K562 (cell line): ENCODE measurements around the gene ZNF385C. TPM values are rescaled to one million over a fixed set of nuclear protein-coding genes. Genes with fewer than 3 reads are reported as not detected.

Experiments used
- CEBPB ChIP-seq: fragments of 450-650 bp; IDR thresholded peaks from 2 replicates; pipeline ENCODE4 v1.6.1; 2016; ENCODE audit warnings: missing genetic modification characterization, missing compliant biosample characterization
- CHD1 ChIP-seq: fragments of 200-600 bp; sonication (generic); IDR thresholded peaks from one replicate; pipeline ENCODE4 v1.6.1; 2012; ENCODE audit warnings: mild to moderate bottlenecking, moderate library complexity, low read length, inconsistent platforms
- KAT8 ChIP-seq: fragments of 450-650 bp; IDR thresholded peaks from 2 replicates; pipeline ENCODE4 v1.6.1; 2016; ENCODE audit warnings: low read depth, mild to moderate bottlenecking
- RBM14 ChIP-seq: fragments of 200-400 bp; formaldehyde crosslinking; IDR thresholded peaks from 2 replicates; pipeline ENCODE4 v1.6.1; 2018; ENCODE audit warnings: low read depth, mild to moderate bottlenecking, low read length, moderate library complexity, borderline replicate concordance; ENCODE audit not compliant: insufficient read depth
- RBM17 ChIP-seq: fragments of 200-400 bp; formaldehyde crosslinking; IDR thresholded peaks from 2 replicates; pipeline ENCODE4 v1.6.1; 2017; ENCODE audit warnings: low read depth, mild to moderate bottlenecking, low read length, borderline replicate concordance
- RBM34 ChIP-seq: fragments of 200-400 bp; formaldehyde crosslinking; IDR thresholded peaks from 2 replicates; pipeline ENCODE4 v1.6.1; 2018; ENCODE audit warnings: low read length, borderline replicate concordance; ENCODE audit not compliant: insufficient read depth
- RFX5 ChIP-seq: IDR thresholded peaks from 2 replicates; pipeline ENCODE4 v1.6.1; 2011; ENCODE audit warnings: low read depth, mild to moderate bottlenecking, improper control_type of control experiment, low read length
- SIN3B ChIP-seq: fragments of 450-650 bp; IDR thresholded peaks from 2 replicates; pipeline ENCODE4 v1.6.1; 2017; ENCODE audit warnings: low read depth, mild to moderate bottlenecking, moderate library complexity
- TSC22D4 ChIP-seq: fragments of 450-650 bp; IDR thresholded peaks from 2 replicates; pipeline ENCODE4 v1.6.1; 2016; ENCODE audit warnings: missing genetic modification characterization, missing biosample characterization, control low read depth
- ZNF175 ChIP-seq: fragments of 200-800 bp; sonication (Bioruptor generic); IDR thresholded peaks from 2 replicates; pipeline ENCODE4 v1.6.1; 2016; ENCODE audit warnings: low read depth, mild to moderate bottlenecking, missing genetic modification characterization, missing compliant biosample characterization
- polyA plus RNA-seq, 8 experiments: library from polyadenylated mRNA; depleted of rRNA in 4 of 8; stranded (reverse) in 5 of 8; unstranded in 3 of 8; fragments of >200 nt; fragmentation: Nextera tagmentation in 2 of 8; fragmentation: Illumina TruSeq in 1 of 8; extraction: Ambion mirVana in 2 of 8; extraction: Trizol in 1 of 8; gene quantifications; 2 replicates each; pipeline versions ENCODE4 v1.2.1 to v1.2.3, GENCODE V29; 2011 to 2014; ENCODE audit warnings: inconsistent platforms in 1 of 8, missing spikeins in 1 of 8
- total RNA-seq, 7 experiments: library from RNA; depleted of rRNA in 6 of 7; stranded (reverse); fragments of >200 nt in 6 of 7; fragmentation: Illumina TruSeq in 2 of 7; extraction: Trizol in 2 of 7; gene quantifications; 2 replicates each; pipeline versions ENCODE4 v1.2.1 to v1.2.3, GENCODE V29; 2011 to 2021; ENCODE audit warnings: low replicate concordance in 1 of 7
- TF ChIP-seq, protein P1 (sequence below): fragments of 450-650 bp; IDR thresholded peaks from 2 replicates; pipeline ENCODE4 v1.6.1; 2017; ENCODE audit warnings: mild to moderate bottlenecking, moderate library complexity
- TF ChIP-seq, protein P2 (sequence below): fragments of 450-650 bp; IDR thresholded peaks from 2 replicates; pipeline ENCODE4 v1.6.1; 2014; ENCODE audit warnings: low read depth, mild to moderate bottlenecking, moderate library complexity, borderline replicate concordance

ZNF385C gene
- total and polyA plus RNA-seq, 9 of the 15 experiments (the other 6 are each of a cell fraction or from before 2014, with no cell fraction given): 0.03 to 0.35 (median 0.18) TPM; not detected in 1

GRCh38 chr17:42027961-42028790 lies 70.1 kb downstream of the ZNF385C start (continued):
- TF ChIP-seq RBM34 (no peak), SIN3B (no peak), KAT8 (no peak), TSC22D4 (tag) (no peak), RBM14 (no peak), CHD1 (no peak), ZNF175 (CRISPR knock-in tag) (no peak), CEBPB (tag) (no peak), RBM17 (no peak), RFX5 (no peak)
- TF ChIP-seq, protein P1, sequence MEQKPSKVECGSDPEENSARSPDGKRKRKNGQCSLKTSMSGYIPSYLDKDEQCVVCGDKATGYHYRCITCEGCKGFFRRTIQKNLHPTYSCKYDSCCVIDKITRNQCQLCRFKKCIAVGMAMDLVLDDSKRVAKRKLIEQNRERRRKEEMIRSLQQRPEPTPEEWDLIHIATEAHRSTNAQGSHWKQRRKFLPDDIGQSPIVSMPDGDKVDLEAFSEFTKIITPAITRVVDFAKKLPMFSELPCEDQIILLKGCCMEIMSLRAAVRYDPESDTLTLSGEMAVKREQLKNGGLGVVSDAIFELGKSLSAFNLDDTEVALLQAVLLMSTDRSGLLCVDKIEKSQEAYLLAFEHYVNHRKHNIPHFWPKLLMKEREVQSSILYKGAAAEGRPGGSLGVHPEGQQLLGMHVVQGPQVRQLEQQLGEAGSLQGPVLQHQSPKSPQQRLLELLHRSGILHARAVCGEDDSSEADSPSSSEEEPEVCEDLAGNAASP: no peak
- TF ChIP-seq, protein P2, sequence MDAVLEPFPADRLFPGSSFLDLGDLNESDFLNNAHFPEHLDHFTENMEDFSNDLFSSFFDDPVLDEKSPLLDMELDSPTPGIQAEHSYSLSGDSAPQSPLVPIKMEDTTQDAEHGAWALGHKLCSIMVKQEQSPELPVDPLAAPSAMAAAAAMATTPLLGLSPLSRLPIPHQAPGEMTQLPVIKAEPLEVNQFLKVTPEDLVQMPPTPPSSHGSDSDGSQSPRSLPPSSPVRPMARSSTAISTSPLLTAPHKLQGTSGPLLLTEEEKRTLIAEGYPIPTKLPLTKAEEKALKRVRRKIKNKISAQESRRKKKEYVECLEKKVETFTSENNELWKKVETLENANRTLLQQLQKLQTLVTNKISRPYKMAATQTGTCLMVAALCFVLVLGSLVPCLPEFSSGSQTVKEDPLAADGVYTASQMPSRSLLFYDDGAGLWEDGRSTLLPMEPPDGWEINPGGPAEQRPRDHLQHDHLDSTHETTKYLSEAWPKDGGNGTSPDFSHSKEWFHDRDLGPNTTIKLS: no peak
